Activated CD8-positive, alpha-beta T cell treated with anti-CD3 and anti-CD28 coated beads for 36 hours (primary cell): ENCODE data around the gene DCHS1. TPM values are rescaled to one million over a fixed set of nuclear protein-coding genes. Genes with fewer than 3 reads are reported as not detected.
A peak's percentile ranks its signal among the peaks of the same experiment; 100 is the strongest.

Experiments
- ATAC-seq: fragments of 200-7000 bp; cut with Tn5 transposase; one replicate; pipeline ENCODE4 v1.10.0; 2021; ENCODE audit warnings: mild to moderate bottlenecking, moderate library complexity
- CTCF ChIA-PET: fragments of 350-600 bp; sonication (Branson Sonifier 250); formaldehyde crosslinking; loops from one replicate; lab custom pipeline; 2021; ENCODE audit warnings: antibody characterized with exemption; lab: Charles Lee
- POLR2A ChIA-PET: fragments of 350-600 bp; sonication (Branson Sonifier 250); formaldehyde crosslinking; loops from one replicate; lab custom pipeline; 2021; ENCODE audit warnings: antibody characterized with exemption; lab: Charles Lee
- DNase-seq: peaks from one replicate; pipeline ENCODE4 v3.0.0-alpha.2; 2020
- H3K27ac Mint-ChIP-seq: one replicate; pipeline ENCODE4 v1.8.0; 2021; ENCODE audit warnings: mild to moderate bottlenecking, mixed read lengths
- H3K27me3 Mint-ChIP-seq: one replicate; pipeline ENCODE4 v1.8.0; 2021; ENCODE audit warnings: mixed read lengths
- H3K36me3 Mint-ChIP-seq: one replicate; pipeline ENCODE4 v1.8.0; 2021; ENCODE audit warnings: low read depth, mixed read lengths
- H3K4me1 Mint-ChIP-seq: one replicate; pipeline ENCODE4 v1.8.0; 2021; ENCODE audit warnings: low read depth, mixed read lengths
- H3K4me3 Mint-ChIP-seq: one replicate; pipeline ENCODE4 v1.8.0; 2021; ENCODE audit warnings: mild to moderate bottlenecking, moderate library complexity, mixed read lengths
- H3K9me3 Mint-ChIP-seq: one replicate; pipeline ENCODE4 v1.8.0; 2021; ENCODE audit warnings: mixed read lengths
- intact Hi-C: fragments of 100-400 bp; cut with micrococcal nuclease; formaldehyde crosslinking; loops from one replicate; pipeline ENCODE4 v1.10.0; 2022
- total RNA-seq, 2 experiments: library from RNA; stranded (reverse); gene quantifications; one replicate each; pipeline ENCODE4 v1.2.3, GENCODE V29; 2021
- TF ChIP-seq, protein P1 (sequence below): fragments of 200-600 bp; IDR thresholded peaks from one replicate; pipeline ENCODE4 v1.8.0; 2022; ENCODE audit warnings: antibody characterized with exemption, mild to moderate bottlenecking

Gene DCHS1
- total RNA-seq, 2 experiments from 2014 or later: 1.6 TPM

DNA sequence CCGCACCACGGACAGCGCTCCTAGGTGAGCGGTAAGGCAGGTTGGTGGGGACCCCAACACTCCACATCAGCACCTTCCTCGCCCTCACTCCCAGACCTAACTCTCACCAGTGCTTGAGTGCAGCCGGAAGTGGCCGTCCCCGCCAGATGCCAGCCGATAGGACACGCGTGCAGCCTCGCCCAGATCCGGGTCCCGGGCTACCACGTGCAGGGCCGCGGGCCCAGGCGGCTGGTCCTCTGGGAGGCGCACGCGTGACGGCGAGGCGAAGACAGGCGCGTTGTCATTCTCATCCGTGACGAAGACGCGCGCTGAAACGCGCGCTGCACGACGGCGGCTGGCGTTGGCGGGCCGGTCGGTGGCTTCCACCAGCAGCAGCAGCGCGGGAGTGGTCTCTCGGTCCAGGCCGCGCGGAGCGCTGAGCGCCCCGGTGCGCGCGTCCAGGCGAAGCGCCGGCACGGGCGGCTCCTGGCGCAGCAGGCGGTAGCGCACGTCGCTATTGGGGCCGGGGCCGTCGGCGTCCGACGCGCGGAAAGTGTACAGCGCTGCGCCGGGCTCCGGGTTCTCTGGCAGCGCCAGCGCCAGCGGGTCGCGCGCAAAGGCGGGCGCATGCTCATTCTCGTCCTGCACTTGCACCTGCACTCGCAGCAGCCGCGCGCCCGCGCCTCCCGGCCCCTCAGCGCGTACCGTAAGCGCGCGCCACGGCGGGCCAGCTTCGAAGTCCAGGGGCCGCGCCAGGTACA is 25.5 kb downstream of the DCHS1 start:
- Mint-ChIP-seq H3K27ac (no peak overlapping the region), H3K9me3 (no peaks in the 10 kb centered on the region), H3K4me3 (no peak overlapping the region), H3K27me3 (no peaks in the 10 kb centered on the region), H3K36me3 (peaks cover 3% of the 10 kb centered on the region), H3K4me1 (peaks cover 19% of the 10 kb centered on the region)
- DNase-seq (no peak), ATAC-seq (no peak)
- TF ChIP-seq, protein P1, sequence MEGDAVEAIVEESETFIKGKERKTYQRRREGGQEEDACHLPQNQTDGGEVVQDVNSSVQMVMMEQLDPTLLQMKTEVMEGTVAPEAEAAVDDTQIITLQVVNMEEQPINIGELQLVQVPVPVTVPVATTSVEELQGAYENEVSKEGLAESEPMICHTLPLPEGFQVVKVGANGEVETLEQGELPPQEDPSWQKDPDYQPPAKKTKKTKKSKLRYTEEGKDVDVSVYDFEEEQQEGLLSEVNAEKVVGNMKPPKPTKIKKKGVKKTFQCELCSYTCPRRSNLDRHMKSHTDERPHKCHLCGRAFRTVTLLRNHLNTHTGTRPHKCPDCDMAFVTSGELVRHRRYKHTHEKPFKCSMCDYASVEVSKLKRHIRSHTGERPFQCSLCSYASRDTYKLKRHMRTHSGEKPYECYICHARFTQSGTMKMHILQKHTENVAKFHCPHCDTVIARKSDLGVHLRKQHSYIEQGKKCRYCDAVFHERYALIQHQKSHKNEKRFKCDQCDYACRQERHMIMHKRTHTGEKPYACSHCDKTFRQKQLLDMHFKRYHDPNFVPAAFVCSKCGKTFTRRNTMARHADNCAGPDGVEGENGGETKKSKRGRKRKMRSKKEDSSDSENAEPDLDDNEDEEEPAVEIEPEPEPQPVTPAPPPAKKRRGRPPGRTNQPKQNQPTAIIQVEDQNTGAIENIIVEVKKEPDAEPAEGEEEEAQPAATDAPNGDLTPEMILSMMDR: no peak
- ChIA-PET CTCF (interaction anchor here (1.2 to 1.5 kb wide), 2 partner anchors 20 to 53 kb away, joined by 3 to 4 read pairs; partner anchors contain the start of gene MRPL17), POLR2A (interaction anchor here (1.2 to 1.3 kb wide), 2 partner anchors 12 to 27 kb away, joined by 4 to 7 read pairs; partner anchors contain the start of gene TPP1)
- intact Hi-C loops: no loop called here

DNA sequence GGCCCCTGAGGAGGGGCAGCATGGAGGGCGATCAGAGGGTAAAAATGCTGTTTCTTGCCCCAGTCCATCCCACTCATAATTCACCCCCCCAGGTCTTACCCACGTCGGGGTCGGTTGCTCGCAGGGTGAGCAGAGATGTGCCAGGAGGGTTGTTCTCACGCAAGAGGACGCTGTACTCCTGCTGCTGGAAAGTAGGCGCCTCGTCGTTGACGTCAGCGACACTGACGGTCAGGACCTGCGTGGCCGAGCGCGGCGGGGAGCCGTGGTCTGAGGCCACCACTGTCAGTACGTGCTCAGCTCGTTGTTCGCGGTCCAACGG is 26.1 kb downstream of the DCHS1 start:
- DNase-seq: no peak

DNA sequence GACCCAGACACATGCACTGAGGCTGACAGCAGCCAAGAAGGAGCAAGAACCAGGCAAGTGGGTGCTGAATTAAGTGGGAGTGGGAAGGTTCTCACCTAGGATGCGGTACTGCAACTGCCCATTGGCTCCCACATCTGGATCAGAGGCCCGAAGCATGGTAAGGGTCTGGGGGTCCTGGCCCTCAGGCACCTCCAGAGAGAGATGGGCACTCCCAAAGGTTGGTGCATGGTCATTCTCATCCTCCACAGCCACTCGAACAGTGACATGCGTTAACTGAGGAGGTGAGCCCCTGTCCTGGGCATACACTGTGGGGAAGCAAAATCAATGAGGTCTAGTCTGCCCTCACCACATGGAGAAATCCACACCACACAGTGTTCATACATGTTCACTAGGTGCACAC is 27.1 kb downstream of the DCHS1 start:
- DNase-seq: no peak
- POLR2A ChIA-PET: no interaction called here
- H3K27me3 Mint-ChIP-seq: no peaks in the 10 kb centered on the region
- H3K4me3 Mint-ChIP-seq: no peak overlapping the region
- TF ChIP-seq, protein P1: no peak
- H3K36me3 Mint-ChIP-seq: peaks cover 3% of the 10 kb centered on the region
- intact Hi-C loops: no loop called here
- H3K9me3 Mint-ChIP-seq: no peaks in the 10 kb centered on the region
- CTCF ChIA-PET: interaction anchor here (1.0 to 1.5 kb wide), 4 partner anchors 13 to 147 kb away, joined by 3 read pairs; partner anchors contain the start of genes ARFIP2 and TIMM10B
- H3K27ac Mint-ChIP-seq: no peak overlapping the region
- no peak for ATAC-seq
- H3K4me1 Mint-ChIP-seq: peaks cover 19% of the 10 kb centered on the region

More for the DNA sequence above, 26.1 kb downstream of the DCHS1 start:
- peaks cover 19% of the 10 kb centered on the region for H3K4me1 Mint-ChIP-seq
- H3K9me3 Mint-ChIP-seq: no peaks in the 10 kb centered on the region
- intact Hi-C loops: no loop called here
- ChIA-PET CTCF (interaction anchor here (0.7 to 1.5 kb wide), 3 partner anchors 11 to 21 kb away, joined by 3 read pairs; partner anchors contain the start of gene TPP1), POLR2A (no interaction called here)
- no peak for ATAC-seq
- TF ChIP-seq, protein P1: no peak
- H3K27me3 Mint-ChIP-seq: no peaks in the 10 kb centered on the region
- H3K4me3 Mint-ChIP-seq: no peak overlapping the region
- H3K27ac Mint-ChIP-seq: no peak overlapping the region
- peaks cover 3% of the 10 kb centered on the region for H3K36me3 Mint-ChIP-seq

DNA sequence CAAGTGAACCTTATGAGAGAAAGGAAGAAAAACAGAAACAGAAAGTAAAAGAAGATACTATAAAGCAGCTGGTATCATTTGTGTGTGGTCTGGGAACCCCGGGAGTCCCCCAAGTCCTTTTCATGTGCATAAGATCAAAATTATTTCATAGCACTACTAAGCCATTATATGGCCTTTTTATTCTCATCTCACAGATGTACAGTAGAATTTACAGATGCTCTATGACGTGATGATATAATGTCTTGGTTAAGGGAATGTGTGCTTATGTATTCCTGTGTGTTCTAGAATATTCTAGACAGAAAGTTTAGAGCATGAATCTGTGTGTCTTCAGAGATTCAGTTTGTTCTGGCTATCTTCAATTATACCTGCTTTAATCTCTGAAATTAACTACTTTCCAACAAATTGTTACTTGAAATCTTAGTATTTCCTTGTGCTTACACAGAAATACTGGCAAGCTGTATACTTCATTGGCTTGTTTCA is 27.8 kb downstream of the DCHS1 start:
- H3K9me3 Mint-ChIP-seq: no peaks in the 10 kb centered on the region
- H3K4me1 Mint-ChIP-seq: peaks cover 18% of the 10 kb centered on the region
- peak overlapping the region; percentile 77 for H3K27ac Mint-ChIP-seq
- POLR2A ChIA-PET: interaction anchor here (0.6 to 1.4 kb wide), 2 partner anchors 9 to 15 kb away, joined by 3 to 6 read pairs; partner anchors contain the start of gene TPP1
- peaks cover 3% of the 10 kb centered on the region for H3K36me3 Mint-ChIP-seq
- intact Hi-C loops: no loop called here
- no peaks in the 10 kb centered on the region for H3K27me3 Mint-ChIP-seq
- DNase-seq: peak; percentile 49
- TF ChIP-seq, protein P1: no peak
- ATAC-seq: peak; percentile 73
- CTCF ChIA-PET: interaction anchor here (0.6 to 1.5 kb wide), 8 partner anchors 14 to 146 kb away, joined by 3 to 4 read pairs (median 3); partner anchors contain the start of genes ARFIP2, MRPL17, TAF10 and TIMM10B
- peak overlapping the region; percentile 26 for H3K4me3 Mint-ChIP-seq
